Thyroid gland (tissue), 4 donors: ENCODE measurements around the gene EDN2. TPM values are rescaled to one million over a fixed set of nuclear protein-coding genes. Genes with fewer than 3 reads are reported as not detected.
A peak's percentile ranks its signal among the peaks of the same experiment; 100 is the strongest.

Experiments used
- DNase-seq, 2 donors: peaks; one replicate each; pipeline ENCODE4 v3.0.0-alpha.2; 2019
- H3K27ac ChIP-seq, 3 donors: fragments of 200-600 bp; sonication (generic); 1 replicate in 2 of 3; 2 replicates in 1 of 3; pipeline ENCODE4 v1.5.1; 2016 to 2019; ENCODE audit warnings: mild to moderate bottlenecking in 1 of 3, moderate library complexity in 1 of 3
- H3K27me3 ChIP-seq: fragments of 200-600 bp; sonication (generic); one replicate; pipeline ENCODE4 v1.5.1; 2019
- H3K36me3 ChIP-seq, 2 donors: fragments of 200-600 bp; sonication (generic); one replicate each; pipeline ENCODE4 v1.5.1; 2016 to 2019
- H3K4me1 ChIP-seq, 2 donors: fragments of 200-600 bp; sonication (generic); one replicate each; pipeline ENCODE4 v1.5.1; 2017 to 2019
- H3K4me3 ChIP-seq, 3 donors: fragments of 200-600 bp; sonication (generic); replicated peaks in 1 of 3; 1 replicate in 2 of 3; 2 replicates in 1 of 3; pipeline ENCODE4 v1.5.1; 2016; ENCODE audit warnings: mild to moderate bottlenecking in 1 of 3
- H3K9me3 ChIP-seq: fragments of 200-600 bp; sonication (generic); one replicate; pipeline ENCODE4 v1.5.1; 2017
- POLR2A ChIP-seq, 2 donors: fragments of 450-650 bp; IDR thresholded peaks; one replicate each; pipeline ENCODE4 v1.6.1; 2017; ENCODE audit warnings: antibody characterized with exemption in 2 of 2, mild to moderate bottlenecking in 2 of 2, moderate library complexity in 1 of 2
- WGBS, 2 donors: methylation state at CpG; one replicate each; pipeline ENCODE4 v1.1.5; 2017; 5-methylcytosine and 5-hydroxymethylcytosine counted together
- intact Hi-C: fragments of 100-400 bp; cut with DNase I; formaldehyde crosslinking; loops from one replicate; pipeline ENCODE4 v1.15.1; 2023
- total RNA-seq, 4 donors: library from RNA; depleted of rRNA; stranded (reverse); fragments of >200 nt; gene quantifications; one replicate each; pipeline ENCODE4 v1.2.3, GENCODE V29; 2016
- TF ChIP-seq, protein P1 (sequence below), 6 experiments: fragments of 200-600 bp in 3 of 6; fragments of 450-650 bp in 3 of 6; sonication (generic) in 3 of 6; IDR thresholded peaks; one replicate each; pipeline ENCODE4 v1.5.1; 2016 to 2019; ENCODE audit warnings: antibody characterized with exemption in 6 of 6, mild to moderate bottlenecking in 2 of 6, inconsistent platforms in 1 of 6, moderate library complexity in 1 of 6

The EDN2 gene
- total RNA-seq, 4 donors from 2014 or later = not detected

GRCh38 chr1:41435570-41436178 is 48.8 kb downstream of the EDN2 start:
- Histone ChIP-seq H3K36me3 (no peaks in the 10 kb centered on the region), H3K4me3 (no peak overlapping the region), H3K27me3 (no peaks in the 10 kb centered on the region), H3K4me1 (peaks cover 15 to 19% of the 10 kb centered on the region in 2 donors), H3K9me3 (no peaks in the 10 kb centered on the region), H3K27ac (no peak overlapping the region)
- no peak for DNase-seq
- intact Hi-C loops = no loop called here
- no peak for TF ChIP-seq POLR2A (IDR thresholded peaks at IDR 0.05)
- TF ChIP-seq, protein P1, sequence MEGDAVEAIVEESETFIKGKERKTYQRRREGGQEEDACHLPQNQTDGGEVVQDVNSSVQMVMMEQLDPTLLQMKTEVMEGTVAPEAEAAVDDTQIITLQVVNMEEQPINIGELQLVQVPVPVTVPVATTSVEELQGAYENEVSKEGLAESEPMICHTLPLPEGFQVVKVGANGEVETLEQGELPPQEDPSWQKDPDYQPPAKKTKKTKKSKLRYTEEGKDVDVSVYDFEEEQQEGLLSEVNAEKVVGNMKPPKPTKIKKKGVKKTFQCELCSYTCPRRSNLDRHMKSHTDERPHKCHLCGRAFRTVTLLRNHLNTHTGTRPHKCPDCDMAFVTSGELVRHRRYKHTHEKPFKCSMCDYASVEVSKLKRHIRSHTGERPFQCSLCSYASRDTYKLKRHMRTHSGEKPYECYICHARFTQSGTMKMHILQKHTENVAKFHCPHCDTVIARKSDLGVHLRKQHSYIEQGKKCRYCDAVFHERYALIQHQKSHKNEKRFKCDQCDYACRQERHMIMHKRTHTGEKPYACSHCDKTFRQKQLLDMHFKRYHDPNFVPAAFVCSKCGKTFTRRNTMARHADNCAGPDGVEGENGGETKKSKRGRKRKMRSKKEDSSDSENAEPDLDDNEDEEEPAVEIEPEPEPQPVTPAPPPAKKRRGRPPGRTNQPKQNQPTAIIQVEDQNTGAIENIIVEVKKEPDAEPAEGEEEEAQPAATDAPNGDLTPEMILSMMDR (IDR thresholded peaks at IDR 0.05) = no peak
- 57 to 59% methylated on average over 12 to 15 of the region's 15 CpGs for WGBS, 2 donors

DNA sequence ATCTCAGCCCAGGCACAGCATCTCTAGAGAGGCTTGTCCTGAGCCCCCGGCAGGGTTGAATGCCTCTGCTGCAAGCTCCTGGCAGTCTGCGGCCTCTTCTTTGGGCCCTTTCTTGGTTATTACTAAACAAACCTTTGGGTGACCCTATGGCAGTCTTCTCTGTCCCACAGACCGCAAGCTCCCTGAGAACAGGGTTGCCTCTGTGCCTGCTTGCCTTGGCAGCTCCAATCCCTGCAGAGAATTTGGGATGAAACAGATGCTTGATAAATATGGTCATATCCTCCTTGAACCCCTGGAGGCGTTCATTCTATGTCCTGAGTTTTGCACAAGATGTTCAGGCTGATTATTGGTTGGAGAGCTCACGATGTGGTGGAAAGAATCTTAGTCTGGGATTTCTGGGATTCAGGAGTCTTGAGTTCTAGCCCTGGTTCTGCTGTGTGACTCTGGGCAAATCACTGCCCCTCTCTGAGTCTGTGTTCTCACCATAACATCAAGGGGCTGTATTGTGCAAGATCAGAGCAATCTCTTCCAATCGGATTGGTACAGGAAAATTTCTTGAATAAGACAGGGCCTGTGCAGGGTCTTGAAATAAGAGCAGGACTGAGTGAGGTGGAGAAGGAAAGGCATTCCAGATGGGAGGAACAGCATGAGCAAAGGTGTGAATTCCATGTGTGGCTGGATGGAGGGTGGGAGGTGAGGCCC is 49.6 kb downstream of the EDN2 start:
- H3K27ac ChIP-seq = no peak overlapping the region
- H3K4me3 ChIP-seq = no peak overlapping the region
- WGBS, 2 donors = 67 to 85% methylated on average over 6 of the region's 6 CpGs
- intact Hi-C loops = no loop called here
- TF ChIP-seq, protein P1 (IDR thresholded peaks at IDR 0.05) = no peak
- TF ChIP-seq POLR2A (IDR thresholded peaks at IDR 0.05) = no peak
- H3K9me3 ChIP-seq = no peaks in the 10 kb centered on the region
- peaks cover 15 to 19% of the 10 kb centered on the region in 2 donors for H3K4me1 ChIP-seq
- H3K36me3 ChIP-seq = no peaks in the 10 kb centered on the region
- no peaks in the 10 kb centered on the region for H3K27me3 ChIP-seq
- no peak for DNase-seq

DNA sequence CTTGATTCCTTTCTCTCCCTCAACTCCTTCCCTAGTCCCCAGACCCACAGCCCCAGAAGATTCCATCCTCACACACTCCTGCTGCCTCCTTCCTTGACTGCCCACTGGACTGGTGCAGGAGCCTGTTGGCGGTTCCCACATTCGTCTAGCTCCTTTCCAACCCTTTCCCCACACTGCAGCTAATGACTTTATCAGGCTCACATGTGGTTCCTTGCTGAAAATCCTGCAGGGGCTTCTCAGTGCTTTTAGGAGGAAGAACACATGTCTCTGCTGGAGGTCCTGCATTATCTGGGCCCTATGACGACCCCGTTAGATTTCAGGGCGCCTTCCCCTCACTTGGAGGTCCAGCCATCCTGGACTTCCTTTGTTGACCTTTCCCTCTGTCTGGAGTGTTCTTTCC is 50.2 kb downstream of the EDN2 start:
- Histone ChIP-seq H3K27ac (no peak overlapping the region), H3K4me3 (no peak overlapping the region), H3K4me1 (peaks cover 15 to 19% of the 10 kb centered on the region in 2 donors), H3K9me3 (no peaks in the 10 kb centered on the region), H3K36me3 (no peaks in the 10 kb centered on the region), H3K27me3 (no peaks in the 10 kb centered on the region)
- intact Hi-C loops = no loop called here
- TF ChIP-seq, protein P1 (IDR thresholded peaks at IDR 0.05) = no peak
- no peak for DNase-seq
- 87 to 91% methylated on average over 5 of the region's 5 CpGs for WGBS, 2 donors

- no peak for TF ChIP-seq POLR2A (IDR thresholded peaks at IDR 0.05)
- TF ChIP-seq, protein P1 (IDR thresholded peaks at IDR 0.05) = no peak
- Histone ChIP-seq H3K9me3 (no peaks in the 10 kb centered on the region), H3K27me3 (no peaks in the 10 kb centered on the region), H3K27ac (peak overlapping the region in 1 of 3 donors; percentile 54), H3K4me3 (no peak overlapping the region), H3K36me3 (no peaks in the 10 kb centered on the region), H3K4me1 (peaks cover 15 to 19% of the 10 kb centered on the region in 2 donors)
- intact Hi-C loops = no loop called here
- DNase-seq = no peak
- 88 to 89% methylated on average over 4 of the region's 4 CpGs for WGBS, 2 donors
Measured at GRCh38 chr1:41433501-41433900, 51.0 kb downstream of the EDN2 start.
